NCI-H2107 (cell line): ENCODE measurements around the gene TNFRSF25.

Source experiments
- DNase-seq: peaks from one replicate; lab custom pipeline; 2025; lab: John Stamatoyannopoulos, UW

TNFRSF25 gene

GRCh38 chr1:6488602-6489382, 22.8 kb upstream of the TNFRSF25 start:
- no peak for DNase-seq

DNA sequence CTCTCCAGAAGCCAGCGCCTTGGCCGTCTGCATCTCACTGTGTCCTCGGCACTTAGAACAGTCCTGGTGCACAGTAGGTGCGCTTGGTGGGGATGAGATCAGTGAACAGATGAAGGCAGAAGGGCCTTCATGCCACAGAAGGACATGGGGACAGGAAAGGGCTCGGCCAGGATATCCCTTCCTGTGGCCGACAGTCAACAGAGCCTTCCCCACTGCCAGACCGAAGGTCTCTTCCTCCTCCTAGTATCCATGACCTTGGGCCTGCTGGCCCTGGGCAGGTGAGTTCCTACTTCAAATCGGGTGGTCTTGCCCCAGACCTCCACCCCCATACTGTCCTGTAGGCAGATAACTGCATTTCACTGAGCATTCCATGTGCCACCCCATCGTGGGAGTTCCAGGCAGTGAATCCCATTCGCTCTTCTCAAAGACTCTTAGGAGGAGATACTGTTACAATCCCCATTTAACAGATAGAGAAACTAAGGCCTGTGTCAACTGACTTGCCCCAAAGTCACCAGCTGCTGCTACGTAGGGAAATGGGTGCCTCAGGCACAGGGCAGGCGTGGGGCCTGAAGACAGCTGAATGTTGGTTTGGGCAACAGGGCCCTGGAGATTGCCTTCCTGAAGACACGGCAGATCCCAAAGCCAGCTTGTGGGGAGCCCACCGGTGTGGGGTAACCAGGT, 22.0 kb upstream of the TNFRSF25 start:
- no peak for DNase-seq

GRCh38 chr1:6486433-6487011, 20.5 kb upstream of the TNFRSF25 start:
- DNase-seq: no peak

DNA sequence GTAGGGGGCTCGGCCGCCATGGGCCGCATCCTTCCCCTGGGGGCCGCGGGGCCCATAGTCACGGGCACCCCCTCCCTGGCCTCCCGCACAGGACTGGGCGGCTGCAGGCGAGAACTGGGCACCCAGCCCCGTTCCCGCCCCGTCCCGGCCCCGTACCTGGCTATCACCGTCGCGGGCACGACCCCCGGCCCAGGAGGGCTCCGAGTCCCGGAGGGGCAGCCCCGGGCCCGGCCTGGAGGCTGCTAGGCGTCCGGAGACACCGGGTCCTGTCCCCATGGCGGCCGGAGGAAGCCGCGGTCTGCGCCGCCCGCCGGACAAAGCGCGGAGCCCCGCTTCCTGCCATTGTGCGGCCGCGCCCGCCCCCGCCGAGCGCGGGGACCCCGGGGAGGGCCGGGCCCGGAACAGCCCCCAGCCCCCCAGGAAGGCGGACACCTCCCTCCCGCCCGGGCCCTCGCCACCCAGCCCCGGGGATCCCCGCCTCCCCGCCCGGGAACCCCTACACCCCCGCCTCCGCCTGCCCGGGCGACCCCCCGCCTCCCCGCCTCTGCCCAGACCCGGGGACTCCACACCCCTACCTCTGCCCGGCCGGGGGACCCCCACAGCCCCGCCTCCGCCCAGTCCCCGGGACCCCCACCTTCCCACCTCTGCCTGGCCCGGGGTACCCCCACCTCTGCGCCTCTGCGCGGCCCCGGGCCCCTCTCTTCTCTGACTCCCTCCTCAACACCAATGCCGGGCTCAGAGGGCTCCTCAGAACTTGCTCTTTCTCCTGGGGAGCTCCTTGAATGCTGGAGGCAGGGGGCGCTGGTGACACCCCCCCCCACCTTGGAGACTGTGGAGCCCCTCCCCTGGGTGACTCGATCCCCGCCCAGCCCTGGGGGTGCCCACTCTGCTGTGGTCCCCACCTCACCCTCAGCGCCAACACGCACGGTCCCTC, 19.5 kb upstream of the TNFRSF25 start:
- DNase-seq: no peak

DNA sequence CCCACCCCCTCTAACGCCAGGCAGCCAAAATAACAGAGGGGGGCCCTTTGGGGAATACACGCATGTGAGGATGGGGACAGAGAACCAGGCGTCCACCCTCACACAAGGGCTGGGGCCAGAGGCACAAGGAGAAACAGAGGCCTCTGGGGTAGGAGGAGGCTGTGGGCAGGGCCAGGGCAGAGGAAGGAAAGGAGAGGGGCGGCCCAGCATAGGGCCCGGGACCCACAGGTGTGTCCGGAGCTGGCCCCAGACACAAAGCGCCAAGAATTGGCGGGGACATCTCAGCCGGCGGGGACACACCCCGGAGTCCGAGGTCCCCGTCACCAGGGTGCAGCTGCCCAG, 18.8 kb upstream of the TNFRSF25 start:
- DNase-seq: no peak

- no peak for DNase-seq
Measured at GRCh38 chr1:6483761-6484117, 17.8 kb upstream of the TNFRSF25 start.

- DNase-seq: no peak
Measured at GRCh38 chr1:6483017-6483760, 17.2 kb upstream of the TNFRSF25 start.

- DNase-seq: no peak
Measured at GRCh38 chr1:6481820-6482219, 15.8 kb upstream of the TNFRSF25 start.

GRCh38 chr1:6477039-6477820, 11.3 kb upstream of the TNFRSF25 start:
- DNase-seq: no peak

- no peak for DNase-seq
Measured at GRCh38 chr1:6476483-6476882, 10.5 kb upstream of the TNFRSF25 start.

DNA sequence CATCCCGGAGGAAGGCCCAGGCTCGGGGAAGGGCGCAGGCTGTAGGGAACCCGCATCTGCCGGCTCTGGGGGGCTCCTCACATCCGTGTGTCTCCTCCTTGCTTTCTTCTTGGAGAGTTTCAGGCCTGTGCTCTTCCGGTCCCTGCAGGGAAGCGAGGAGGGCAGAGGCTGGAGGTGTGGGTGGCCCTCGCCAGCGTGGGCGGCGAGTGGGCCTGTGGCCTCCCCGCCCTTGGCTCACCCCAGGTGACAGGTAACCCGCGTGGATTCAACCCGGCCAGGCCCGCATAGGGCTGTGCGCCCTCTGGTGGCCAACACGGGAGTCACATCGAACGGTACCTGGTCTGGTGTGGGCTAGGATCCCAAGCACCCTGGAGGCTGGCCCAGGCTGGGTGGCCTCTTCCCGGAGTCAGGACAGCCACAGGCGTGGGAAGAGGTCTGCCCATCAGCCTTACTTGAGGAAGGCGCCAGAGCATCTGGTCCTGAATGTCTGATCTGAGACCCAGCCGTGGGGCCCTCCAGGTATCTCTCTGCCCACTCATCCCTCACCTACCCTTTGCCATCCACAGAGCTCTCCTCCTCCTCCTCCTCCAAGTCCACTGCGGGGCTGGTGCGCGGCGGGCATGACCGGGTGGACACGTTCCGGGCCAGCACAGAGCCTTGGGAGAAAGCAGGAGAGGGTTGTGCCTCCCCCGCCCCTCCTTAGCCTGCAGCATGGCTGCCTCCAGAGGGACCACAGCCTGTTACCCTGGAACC, 9.6 kb upstream of the TNFRSF25 start:
- no peak for DNase-seq

DNA sequence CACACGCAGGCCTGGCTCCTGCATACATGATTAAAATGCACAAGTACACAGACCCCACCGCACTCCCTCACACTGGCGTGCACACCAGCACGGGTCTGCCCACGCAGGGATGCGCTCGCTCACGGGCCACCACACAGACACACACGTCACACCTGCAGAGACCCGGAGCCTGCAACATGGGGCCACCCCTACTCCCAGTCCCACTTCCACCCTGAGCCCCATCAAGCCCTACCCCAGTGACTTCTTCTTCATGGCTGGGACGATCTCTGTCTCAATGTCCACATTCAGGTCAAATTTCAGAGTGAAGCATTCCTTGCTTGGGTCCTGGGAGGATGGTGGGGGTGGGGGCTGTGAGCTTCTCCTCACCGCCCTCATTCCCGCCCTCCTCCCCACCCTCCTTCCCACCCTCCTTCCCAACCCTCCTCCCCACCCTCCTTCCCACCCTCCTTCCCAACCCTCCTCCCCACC, 8.9 kb upstream of the TNFRSF25 start:
- no peak for DNase-seq

GRCh38 chr1:6473974-6474814, 8.2 kb upstream of the TNFRSF25 start:
- DNase-seq: peak; percentile 32

- no peak for DNase-seq
Measured at GRCh38 chr1:6473156-6473555, 7.2 kb upstream of the TNFRSF25 start.

- DNase-seq: no peak
Measured at GRCh38 chr1:6472391-6472790, 6.4 kb upstream of the TNFRSF25 start.

GRCh38 chr1:6471970-6472368, 6.0 kb upstream of the TNFRSF25 start:
- DNase-seq: no peak

- no peak for DNase-seq
Measured at GRCh38 chr1:6471086-6471969, 5.4 kb upstream of the TNFRSF25 start.
